ENCODE measurements around the gene CNTN4. TPM values are rescaled to one million over a fixed set of nuclear protein-coding genes. Genes with fewer than 3 reads are reported as not detected.

Gene CNTN4
- total and polyA plus RNA-seq, 2 experiments from 2014 or later, result 0.91 to 4.0 TPM

GRCh38 chr3:2158828-2159227, 60.2 kb downstream of the CNTN4 start (continued):
- TF ChIP-seq ZNF462 (CRISPR knock-in tag; IDR thresholded peaks at IDR 0.05) (no peak), NANOG (IDR thresholded peaks at IDR 0.05; ENCODE audit: borderline replicate concordance) (no peak), EZH2phosphoT487 (IDR thresholded peaks at IDR 0.05; ENCODE audit: unreplicated experiment) (no peak)

- no peak overlapping the region for H3K4me3 Mint-ChIP-seq
- peaks cover 85% of the 10 kb centered on the region for H3K9me3 Mint-ChIP-seq
- H3K4me1 Mint-ChIP-seq, result no peaks in the 10 kb centered on the region
- no peaks in the 10 kb centered on the region for H3K9me2 ChIP-seq (ENCODE audit: insufficient read depth)
- DNase-seq (ENCODE audit: low spot score), result peak; percentile 41
- ATAC-seq, result no peak
- no peaks in the 10 kb centered on the region for H3K79me2 ChIP-seq (replicated peaks; ENCODE audit: insufficient read depth)
- no peaks in the 10 kb centered on the region for H4K20me1 ChIP-seq (replicated peaks; ENCODE audit: insufficient read depth)
- no peaks in the 10 kb centered on the region for H3F3A ChIP-seq (replicated peaks; ENCODE audit: low read depth)
- no peak overlapping the region for H2AFZ ChIP-seq
- peaks cover 25% of the 10 kb centered on the region for H3K36me3 Mint-ChIP-seq (ENCODE audit: low read depth)
- H3K27ac ChIP-seq (ENCODE audit: low read depth), result no peak overlapping the region
- H3K27me3 ChIP-seq (ENCODE audit: insufficient read depth), result no peaks in the 10 kb centered on the region
- H3K4me2 ChIP-seq, result no peak overlapping the region
- H3K4me3 ChIP-seq, result no peak overlapping the region
- H3K27ac Mint-ChIP-seq, result no peak overlapping the region
- TF ChIP-seq CREB1 (CRISPR knock-in tag; IDR thresholded peaks at IDR 0.05; ENCODE audit: low read depth) (no peak), CTCF (conservative IDR thresholded peaks at IDR 0.05; ENCODE audit: low read depth in 2 of 2) (peak; percentile 53 to 56), EZH2phosphoT487 (IDR thresholded peaks at IDR 0.05; ENCODE audit: unreplicated experiment) (no peak), NANOG (IDR thresholded peaks at IDR 0.05; ENCODE audit: borderline replicate concordance) (no peak; the same call in 1 of the 2 replicates), STAT1 (IDR thresholded peaks at IDR 0.05; ENCODE audit: unreplicated experiment) (no peak), POLR2AphosphoS5 (IDR thresholded peaks at IDR 0.05; ENCODE audit: low read depth) (no peak), ZNF462 (CRISPR knock-in tag; IDR thresholded peaks at IDR 0.05) (no peak)
- no peaks in the 10 kb centered on the region for H3K27me3 Mint-ChIP-seq (ENCODE audit: insufficient read depth, low read depth, poor library complexity)
- H3K4me1 ChIP-seq (ENCODE audit: insufficient read depth), result peaks cover 8% of the 10 kb centered on the region; the same call in 1 of the 2 replicates
- H3K36me3 ChIP-seq (ENCODE audit: insufficient read depth), result no peaks in the 10 kb centered on the region
Measured at GRCh38 chr3:2166552-2166951, 67.9 kb downstream of the CNTN4 start.

Data from GM23338 (cell line).